Measurements from ENCODE around the gene NTM. TPM values are rescaled to one million over a fixed set of nuclear protein-coding genes. Genes with fewer than 3 reads are reported as not detected.

Gene NTM
- total and polyA plus RNA-seq, 9 donors, result 0.16 to 8.5 (median 0.55) TPM; not detected in 3

DNA sequence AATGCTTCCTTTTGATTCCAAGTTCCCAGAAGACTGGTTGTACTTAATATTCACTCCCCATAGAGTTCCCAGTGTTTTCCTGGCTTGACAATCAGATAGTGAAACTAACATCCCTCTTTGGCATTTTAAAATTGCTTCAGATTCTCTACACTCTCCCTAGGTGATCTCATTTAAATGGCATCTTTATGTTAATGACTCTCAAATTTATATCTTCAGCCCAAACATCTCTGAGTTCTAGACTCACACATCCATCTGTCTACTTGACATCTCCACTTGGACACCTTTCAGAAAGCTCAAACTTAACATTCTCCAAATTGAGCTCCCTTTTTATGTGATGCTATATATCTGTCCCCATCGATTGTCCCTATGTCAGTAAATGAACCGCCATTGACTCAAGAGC, 232.0 kb downstream of the NTM start:
- no peaks in the 10 kb centered on the region for H3K4me1 ChIP-seq (ENCODE audit: insufficient read depth)
- H3K4me3 ChIP-seq, result no peak overlapping the region
- no peaks in the 10 kb centered on the region for H3K9me3 ChIP-seq
- WGBS, 3 donors, result 92 to 100% (median 93%) methylated on average over 2 of the region's 2 CpGs
- no peaks in the 10 kb centered on the region for H3K27me3 ChIP-seq
- TF ChIP-seq POLR2A (IDR thresholded peaks at IDR 0.05) (no peak), EP300 (IDR thresholded peaks at IDR 0.05) (no peak)
- TF ChIP-seq, protein P1, sequence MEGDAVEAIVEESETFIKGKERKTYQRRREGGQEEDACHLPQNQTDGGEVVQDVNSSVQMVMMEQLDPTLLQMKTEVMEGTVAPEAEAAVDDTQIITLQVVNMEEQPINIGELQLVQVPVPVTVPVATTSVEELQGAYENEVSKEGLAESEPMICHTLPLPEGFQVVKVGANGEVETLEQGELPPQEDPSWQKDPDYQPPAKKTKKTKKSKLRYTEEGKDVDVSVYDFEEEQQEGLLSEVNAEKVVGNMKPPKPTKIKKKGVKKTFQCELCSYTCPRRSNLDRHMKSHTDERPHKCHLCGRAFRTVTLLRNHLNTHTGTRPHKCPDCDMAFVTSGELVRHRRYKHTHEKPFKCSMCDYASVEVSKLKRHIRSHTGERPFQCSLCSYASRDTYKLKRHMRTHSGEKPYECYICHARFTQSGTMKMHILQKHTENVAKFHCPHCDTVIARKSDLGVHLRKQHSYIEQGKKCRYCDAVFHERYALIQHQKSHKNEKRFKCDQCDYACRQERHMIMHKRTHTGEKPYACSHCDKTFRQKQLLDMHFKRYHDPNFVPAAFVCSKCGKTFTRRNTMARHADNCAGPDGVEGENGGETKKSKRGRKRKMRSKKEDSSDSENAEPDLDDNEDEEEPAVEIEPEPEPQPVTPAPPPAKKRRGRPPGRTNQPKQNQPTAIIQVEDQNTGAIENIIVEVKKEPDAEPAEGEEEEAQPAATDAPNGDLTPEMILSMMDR (IDR thresholded peaks at IDR 0.05), result no peak
- H3K27ac ChIP-seq, result no peak overlapping the region
- no peaks in the 10 kb centered on the region for H3K36me3 ChIP-seq
- no peak for DNase-seq
- intact Hi-C loops (cut with DNase I), result no loop called here

GRCh38 chr11:131606811-131607335, 236.5 kb downstream of the NTM start:
- Histone ChIP-seq H3K36me3 (no peaks in the 10 kb centered on the region), H3K9me3 (no peaks in the 10 kb centered on the region), H3K27ac (no peak overlapping the region), H3K27me3 (no peaks in the 10 kb centered on the region), H3K4me3 (no peak overlapping the region), H3K4me1 (ENCODE audit: insufficient read depth) (no peaks in the 10 kb centered on the region)
- DNase-seq, result no peak
- intact Hi-C loops (cut with DNase I), result no loop called here
- TF ChIP-seq EP300 (IDR thresholded peaks at IDR 0.05), result no peak
- TF ChIP-seq POLR2A (IDR thresholded peaks at IDR 0.05), result no peak
- TF ChIP-seq, protein P1 (IDR thresholded peaks at IDR 0.05), result no peak
- WGBS, 3 donors, result 84 to 92% (median 90%) methylated on average over 6 of the region's 6 CpGs

DNA sequence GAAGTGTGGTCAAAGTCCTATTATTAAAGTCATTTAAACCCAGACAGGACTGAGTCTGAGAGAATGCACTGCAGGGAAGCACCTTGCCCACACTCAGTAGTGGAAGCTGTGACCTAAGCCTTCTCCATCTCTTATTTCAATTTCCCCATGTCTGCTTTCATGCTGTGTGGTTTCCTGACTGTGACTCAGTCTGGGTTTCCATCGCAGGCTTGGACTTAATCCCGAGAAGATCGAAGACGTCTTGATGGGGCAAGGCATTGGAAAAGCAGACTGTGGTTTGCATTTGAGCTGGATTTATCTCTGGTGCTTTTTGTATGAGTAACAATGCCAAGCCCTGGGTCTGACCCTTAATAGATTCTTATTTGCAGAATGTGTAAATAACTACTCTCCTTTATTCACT, 238.9 kb downstream of the NTM start:
- H3K27me3 ChIP-seq, result no peaks in the 10 kb centered on the region
- WGBS, 3 donors, result 48 to 62% (median 59%) methylated on average over 4 of the region's 4 CpGs
- H3K4me1 ChIP-seq (ENCODE audit: insufficient read depth), result peaks cover under 1% of the 10 kb centered on the region
- no peak overlapping the region for H3K4me3 ChIP-seq
- H3K9me3 ChIP-seq, result no peaks in the 10 kb centered on the region
- H3K27ac ChIP-seq, result no peak overlapping the region
- intact Hi-C loops (cut with DNase I), result no loop called here
- H3K36me3 ChIP-seq, result no peaks in the 10 kb centered on the region
- DNase-seq, result no peak
- TF ChIP-seq EP300 (IDR thresholded peaks at IDR 0.05) (no peak), POLR2A (IDR thresholded peaks at IDR 0.05) (no peak)
- TF ChIP-seq, protein P1 (IDR thresholded peaks at IDR 0.05), result no peak

GRCh38 chr11:131609921-131610320, 239.5 kb downstream of the NTM start:
- Histone ChIP-seq H3K9me3 (no peaks in the 10 kb centered on the region), H3K36me3 (no peaks in the 10 kb centered on the region), H3K4me3 (no peak overlapping the region), H3K27ac (no peak overlapping the region), H3K27me3 (no peaks in the 10 kb centered on the region), H3K4me1 (ENCODE audit: insufficient read depth) (peaks cover 5% of the 10 kb centered on the region)
- no peak for DNase-seq
- intact Hi-C loops (cut with DNase I), result no loop called here
- TF ChIP-seq EP300 (IDR thresholded peaks at IDR 0.05) (no peak), POLR2A (IDR thresholded peaks at IDR 0.05) (no peak)
- TF ChIP-seq, protein P1 (IDR thresholded peaks at IDR 0.05), result no peak
- WGBS, 3 donors, result 76 to 80% (median 78%) methylated on average over 3 of the region's 3 CpGs
